Smooth muscle cell (in vitro differentiated cells): Measurements from ENCODE around the gene ARHGAP25. TPM values are rescaled to one million over a fixed set of nuclear protein-coding genes. Genes with fewer than 3 reads are reported as not detected.
A peak's percentile ranks its signal among the peaks of the same experiment; 100 is the strongest.

Source experiments
- DNase-seq: peaks from one replicate; lab custom pipeline; 2025; ENCODE audit not compliant: unreplicated experiment; lab: John Stamatoyannopoulos, UW
- H2AFZ ChIP-seq: fragments of 200-600 bp; sonication (generic); 2 replicates; pipeline ENCODE4 v1.6.0; 2016; ENCODE audit warnings: antibody characterized with exemption, low read depth, mild to moderate bottlenecking
- H3F3A ChIP-seq: fragments of 200-600 bp; sonication (generic); 2 replicates; pipeline ENCODE4 v1.6.0; 2017; ENCODE audit warnings: antibody characterized with exemption, low read depth
- H3K27ac ChIP-seq: fragments of 200-600 bp; sonication (generic); 2 replicates; pipeline ENCODE4 v1.5.1; 2016; ENCODE audit warnings: low read depth, mild to moderate bottlenecking
- H3K27me3 ChIP-seq: fragments of 200-600 bp; sonication (generic); 2 replicates; pipeline ENCODE4 v1.6.1; 2016; ENCODE audit warnings: low read depth, mild to moderate bottlenecking
- H3K36me3 ChIP-seq: fragments of 200-600 bp; sonication (generic); 2 replicates; pipeline ENCODE4 v1.5.1; 2016; ENCODE audit warnings: low read depth
- H3K4me1 ChIP-seq: fragments of 200-600 bp; sonication (generic); 2 replicates; pipeline ENCODE4 v1.5.1; 2016; ENCODE audit warnings: low read depth
- H3K4me2 ChIP-seq: fragments of 200-600 bp; sonication (generic); 2 replicates; pipeline ENCODE4 v1.6.0; 2016; ENCODE audit warnings: mild to moderate bottlenecking
- H3K4me3 ChIP-seq: fragments of 200-600 bp; sonication (generic); 2 replicates; pipeline ENCODE4 v1.5.1; 2016; ENCODE audit warnings: mild to moderate bottlenecking
- H3K79me2 ChIP-seq: fragments of 200-600 bp; sonication (generic); 2 replicates; pipeline ENCODE4 v1.6.0; 2016; ENCODE audit warnings: low read depth, mild to moderate bottlenecking
- H3K9ac ChIP-seq: fragments of 200-600 bp; sonication (generic); 2 replicates; pipeline ENCODE4 v1.6.0; 2016; ENCODE audit warnings: low read depth
- H3K9me3 ChIP-seq: fragments of 200-600 bp; sonication (generic); replicated peaks from 2 replicates; pipeline ENCODE4 v1.5.1; 2016; ENCODE audit warnings: low read depth
- H4K20me1 ChIP-seq: fragments of 200-600 bp; sonication (generic); 2 replicates; pipeline ENCODE4 v1.6.0; 2016; ENCODE audit warnings: low read depth
- WGBS: methylation state at CpG from one replicate; pipeline ENCODE4 v1.1.7; 2016; ENCODE audit warnings: low lambda C conversion rate; 5-methylcytosine and 5-hydroxymethylcytosine counted together
- polyA plus RNA-seq: library from polyadenylated mRNA; unstranded; fragments of >200 nt; fragmentation: Nextera tagmentation; extraction: Ambion mirVana; gene quantifications from 2 replicates; pipeline ENCODE4 v1.2.1, GENCODE V29; 2016
- total RNA-seq: library from RNA; depleted of rRNA; stranded (reverse); fragments of >200 nt; gene quantifications from 2 replicates; pipeline ENCODE4 v1.2.3, GENCODE V29; 2014
- TF ChIP-seq, protein P1 (sequence below): fragments of 200-600 bp; sonication (generic); IDR thresholded peaks from 2 replicates; pipeline ENCODE4 v1.5.1; 2017; ENCODE audit warnings: borderline replicate concordance, mild to moderate bottlenecking, antibody characterized with exemption; ENCODE audit not compliant: insufficient read depth, poor library complexity, severe bottlenecking

Gene ARHGAP25
- total and polyA plus RNA-seq, 2 experiments from 2014 or later = 1.5 to 2.0 TPM

DNA sequence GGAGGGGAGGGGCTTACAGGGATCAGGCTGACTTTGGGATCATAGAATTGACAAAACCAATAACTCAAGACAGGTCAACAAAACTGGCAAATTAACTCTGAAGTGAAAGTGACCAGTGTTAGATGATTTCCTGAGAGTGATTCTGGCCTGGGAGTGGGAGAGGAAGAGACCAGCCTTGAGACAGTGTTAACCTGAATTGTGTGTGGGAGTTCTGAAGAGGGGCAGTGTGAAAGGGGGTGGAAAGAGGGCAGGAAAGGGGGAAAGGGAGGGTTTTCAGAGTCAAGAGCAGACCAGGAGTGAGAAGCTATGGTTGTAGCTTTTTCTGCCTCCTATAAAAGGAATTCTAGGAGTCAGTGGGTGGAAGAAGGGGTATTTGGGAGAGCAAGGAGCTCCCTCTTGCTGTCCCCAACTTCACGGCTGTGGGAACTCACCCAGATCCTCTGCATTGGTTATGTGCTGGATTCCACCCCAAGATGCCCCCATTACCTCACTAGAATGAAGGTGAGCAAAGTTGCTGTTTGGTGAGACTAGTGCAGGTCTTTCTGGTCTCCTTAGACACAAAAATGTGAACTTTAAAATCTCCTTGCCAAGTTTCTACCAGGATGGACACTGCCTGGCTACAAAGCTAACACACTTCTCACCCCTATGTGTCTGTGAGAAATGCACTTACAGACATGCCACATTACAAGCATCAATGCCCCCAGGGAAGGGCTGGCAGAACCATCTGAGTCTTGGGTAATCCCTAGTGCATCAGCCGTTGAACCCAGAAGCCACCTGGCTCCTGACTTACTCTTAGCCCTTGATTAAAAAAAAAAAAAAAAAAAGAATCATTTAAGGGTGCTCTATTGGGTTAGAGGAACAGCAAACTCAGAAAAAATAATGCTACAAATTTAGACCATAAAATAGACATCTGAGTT, 75.0 kb downstream of the ARHGAP25 start:
- no peaks in the 10 kb centered on the region for H4K20me1 ChIP-seq
- no peaks in the 10 kb centered on the region for H3K36me3 ChIP-seq
- no peak overlapping the region for H3K27ac ChIP-seq
- H3K9me3 ChIP-seq = no peaks in the 10 kb centered on the region
- H3K9ac ChIP-seq = no peak overlapping the region
- H3K27me3 ChIP-seq = no peaks in the 10 kb centered on the region
- no peak for DNase-seq
- no peak overlapping the region for H3K4me3 ChIP-seq
- no peaks in the 10 kb centered on the region for H3K79me2 ChIP-seq
- 82% methylated on average over 2 of the region's 2 CpGs for WGBS
- TF ChIP-seq, protein P1, sequence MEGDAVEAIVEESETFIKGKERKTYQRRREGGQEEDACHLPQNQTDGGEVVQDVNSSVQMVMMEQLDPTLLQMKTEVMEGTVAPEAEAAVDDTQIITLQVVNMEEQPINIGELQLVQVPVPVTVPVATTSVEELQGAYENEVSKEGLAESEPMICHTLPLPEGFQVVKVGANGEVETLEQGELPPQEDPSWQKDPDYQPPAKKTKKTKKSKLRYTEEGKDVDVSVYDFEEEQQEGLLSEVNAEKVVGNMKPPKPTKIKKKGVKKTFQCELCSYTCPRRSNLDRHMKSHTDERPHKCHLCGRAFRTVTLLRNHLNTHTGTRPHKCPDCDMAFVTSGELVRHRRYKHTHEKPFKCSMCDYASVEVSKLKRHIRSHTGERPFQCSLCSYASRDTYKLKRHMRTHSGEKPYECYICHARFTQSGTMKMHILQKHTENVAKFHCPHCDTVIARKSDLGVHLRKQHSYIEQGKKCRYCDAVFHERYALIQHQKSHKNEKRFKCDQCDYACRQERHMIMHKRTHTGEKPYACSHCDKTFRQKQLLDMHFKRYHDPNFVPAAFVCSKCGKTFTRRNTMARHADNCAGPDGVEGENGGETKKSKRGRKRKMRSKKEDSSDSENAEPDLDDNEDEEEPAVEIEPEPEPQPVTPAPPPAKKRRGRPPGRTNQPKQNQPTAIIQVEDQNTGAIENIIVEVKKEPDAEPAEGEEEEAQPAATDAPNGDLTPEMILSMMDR = no peak
- H2AFZ ChIP-seq = no peak overlapping the region
- H3K4me2 ChIP-seq = no peak overlapping the region
- peaks cover 12% of the 10 kb centered on the region for H3F3A ChIP-seq
- no peaks in the 10 kb centered on the region for H3K4me1 ChIP-seq

DNA sequence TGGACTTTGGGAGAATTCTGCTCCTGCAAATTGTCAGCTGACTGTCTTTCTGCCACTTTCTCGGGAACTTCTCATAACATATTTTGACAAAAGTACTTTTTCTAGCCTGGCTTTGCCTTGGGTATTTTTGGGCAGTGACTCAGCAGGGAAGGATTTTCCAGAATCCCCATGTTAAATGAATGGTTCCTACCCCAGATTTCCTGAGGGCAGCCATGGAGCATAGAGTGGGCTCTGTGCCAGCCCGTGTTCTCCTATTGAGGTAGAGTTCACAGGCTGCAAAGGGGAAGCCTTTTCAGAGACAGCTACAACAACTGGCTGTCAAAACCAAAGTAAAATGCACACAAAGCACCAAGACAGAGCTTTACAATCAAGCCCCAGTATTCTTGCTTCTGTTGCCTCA, 76.8 kb downstream of the ARHGAP25 start:
- no peaks in the 10 kb centered on the region for H4K20me1 ChIP-seq
- no peaks in the 10 kb centered on the region for H3K27me3 ChIP-seq
- WGBS = 11% methylated on average over 2 of the region's 2 CpGs
- no peak overlapping the region for H3K9ac ChIP-seq
- H3K4me1 ChIP-seq = no peaks in the 10 kb centered on the region
- H3K9me3 ChIP-seq = no peaks in the 10 kb centered on the region
- DNase-seq = no peak
- H3K27ac ChIP-seq = peak overlapping the region; percentile 25
- H2AFZ ChIP-seq = no peak overlapping the region
- TF ChIP-seq, protein P1 = no peak
- H3F3A ChIP-seq = peaks cover 12% of the 10 kb centered on the region
- no peak overlapping the region for H3K4me3 ChIP-seq
- no peaks in the 10 kb centered on the region for H3K36me3 ChIP-seq
- H3K79me2 ChIP-seq = no peaks in the 10 kb centered on the region
- peak overlapping the region; percentile 40 for H3K4me2 ChIP-seq

DNA sequence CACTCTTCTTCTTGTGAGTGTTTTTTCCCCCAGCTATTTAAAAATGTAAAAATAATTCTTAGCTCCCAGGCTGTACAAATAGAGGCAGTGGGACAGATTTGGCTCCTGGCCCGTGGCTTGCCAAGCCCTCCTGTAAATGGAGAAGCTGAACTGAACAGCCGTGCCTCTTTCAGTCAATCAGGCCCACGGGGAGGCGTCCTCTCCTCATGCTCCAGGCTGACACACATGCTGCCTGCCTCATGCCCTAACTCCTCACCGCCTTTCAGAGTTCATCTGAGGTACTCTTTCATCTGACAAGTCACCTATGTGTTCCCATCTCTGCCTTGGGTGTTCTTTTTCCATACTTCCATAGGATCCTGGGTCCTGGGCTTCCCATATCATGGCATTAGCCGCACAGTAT, 77.6 kb downstream of the ARHGAP25 start:
- no peaks in the 10 kb centered on the region for H3K9me3 ChIP-seq
- H4K20me1 ChIP-seq = no peaks in the 10 kb centered on the region
- no peaks in the 10 kb centered on the region for H3K79me2 ChIP-seq
- H3F3A ChIP-seq = peaks cover 7% of the 10 kb centered on the region
- no peak for DNase-seq
- H3K9ac ChIP-seq = no peak overlapping the region
- H2AFZ ChIP-seq = no peak overlapping the region
- 85% methylated on average over 6 of the region's 6 CpGs for WGBS
- no peaks in the 10 kb centered on the region for H3K36me3 ChIP-seq
- no peaks in the 10 kb centered on the region for H3K4me1 ChIP-seq
- no peaks in the 10 kb centered on the region for H3K27me3 ChIP-seq
- H3K4me2 ChIP-seq = no peak overlapping the region
- H3K4me3 ChIP-seq = no peak overlapping the region
- TF ChIP-seq, protein P1 = no peak
- H3K27ac ChIP-seq = no peak overlapping the region
